Central memory CD8-positive, alpha-beta T cell (primary cell): ENCODE measurements around the gene DEFB108B.
"Not testable (repeated sequence)": the region's sequence is repeated elsewhere in the genome, so short reads cannot be mapped to it uniquely, and the experiment has no call there.

ENCODE experiments used
- ATAC-seq: fragments of 150-1000 bp; cut with Tn5 transposase; replicated peaks from 2 replicates; pipeline ENCODE4 v1.10.0; 2022; ENCODE audit warnings: mild to moderate bottlenecking, moderate FRiP score, moderate number of reproducible peaks; ENCODE audit not compliant: poor library complexity, severe bottlenecking; ENCODE audit errors: extremely low read depth
- DNase-seq, 2 donors: peaks; one replicate each; pipeline ENCODE4 v3.0.0; 2021; ENCODE audit warnings: low spot score in 2 of 2
- H3K27ac Mint-ChIP-seq: one replicate; pipeline ENCODE4 v1.8.0; 2022; ENCODE audit warnings: low read depth, mild to moderate bottlenecking, moderate library complexity, mixed read lengths
- H3K27me3 Mint-ChIP-seq: one replicate; pipeline ENCODE4 v1.8.0; 2022; ENCODE audit warnings: mixed read lengths
- H3K36me3 Mint-ChIP-seq: one replicate; pipeline ENCODE4 v1.8.0; 2022; ENCODE audit warnings: mild to moderate bottlenecking, moderate library complexity, mixed read lengths; ENCODE audit not compliant: insufficient read depth
- H3K4me1 Mint-ChIP-seq: one replicate; pipeline ENCODE4 v1.8.0; 2022; ENCODE audit warnings: mixed read lengths
- H3K4me3 Mint-ChIP-seq: one replicate; pipeline ENCODE4 v1.8.0; 2022; ENCODE audit warnings: mild to moderate bottlenecking, moderate library complexity, mixed read lengths
- H3K9me3 Mint-ChIP-seq: one replicate; pipeline ENCODE4 v1.8.0; 2022; ENCODE audit warnings: mixed read lengths

The DEFB108B gene

DNA sequence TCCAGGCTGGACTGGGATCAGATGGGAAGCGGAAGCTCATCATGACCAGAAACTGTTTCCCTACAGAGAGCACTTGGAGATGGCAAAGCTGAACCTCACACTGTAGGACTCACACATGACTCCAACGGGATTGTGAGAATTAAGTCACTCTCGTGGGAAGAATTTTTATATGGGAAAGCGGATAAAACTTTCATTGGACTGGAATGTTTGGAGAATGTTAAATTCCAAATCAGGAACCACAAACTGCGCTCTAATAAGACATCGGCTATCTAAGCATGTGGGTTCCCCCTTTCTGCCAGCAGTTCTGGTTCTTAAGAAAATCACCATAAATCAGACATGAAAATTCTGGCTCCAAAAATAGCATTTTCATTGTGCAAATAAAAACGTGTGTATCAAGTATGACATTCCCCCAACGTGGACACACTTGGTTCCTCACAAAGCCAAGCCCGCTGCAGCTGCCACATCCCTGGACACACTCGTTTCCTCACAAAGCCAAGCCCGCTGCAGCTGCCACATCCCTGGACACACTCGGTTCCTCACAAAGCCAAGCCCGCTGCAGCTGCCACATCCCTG, 33.4 kb upstream of the DEFB108B start:
- not testable (repeated sequence) for ATAC-seq, DNase-seq, H3K27me3 Mint-ChIP-seq, H3K9me3 Mint-ChIP-seq, H3K27ac Mint-ChIP-seq, H3K4me3 Mint-ChIP-seq, H3K36me3 Mint-ChIP-seq, H3K4me1 Mint-ChIP-seq

DNA sequence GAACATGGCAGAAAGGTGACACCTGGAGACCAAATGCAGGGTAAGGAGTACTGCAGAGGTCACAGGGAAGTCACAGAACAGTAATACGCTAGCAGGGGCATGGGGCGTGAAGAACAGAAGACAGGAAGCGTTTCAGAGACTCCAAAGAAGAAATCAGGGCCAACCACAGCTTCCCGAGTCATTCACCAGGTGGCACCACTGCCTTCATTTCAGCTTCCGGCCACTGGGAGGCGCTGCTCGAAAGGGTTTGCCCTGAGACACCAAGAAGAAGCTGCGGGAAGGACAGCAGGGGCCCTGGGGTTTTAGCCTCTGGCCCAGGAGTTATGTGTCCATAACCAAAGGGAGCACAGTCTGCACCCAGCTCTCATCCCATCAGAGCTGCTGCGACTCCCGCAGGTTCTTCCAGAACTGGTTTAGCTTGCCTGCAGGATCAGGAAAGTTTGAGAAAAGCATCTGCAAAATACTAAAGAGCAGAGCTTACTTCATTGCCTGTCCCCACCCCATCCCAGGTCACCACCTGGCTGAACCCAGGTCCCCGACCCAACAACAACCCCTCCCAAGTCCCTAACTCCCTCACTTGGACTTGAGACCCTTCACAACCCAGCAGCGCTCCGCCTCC, 32.6 kb upstream of the DEFB108B start:
- DNase-seq, result peak; percentile 81 to 83
- H3K4me3 Mint-ChIP-seq, H3K27me3 Mint-ChIP-seq, H3K4me1 Mint-ChIP-seq, H3K9me3 Mint-ChIP-seq, H3K36me3 Mint-ChIP-seq: not testable (repeated sequence)
- peak; percentile 32 for ATAC-seq
- H3K27ac Mint-ChIP-seq, result peak overlapping the region; percentile 73

DNA sequence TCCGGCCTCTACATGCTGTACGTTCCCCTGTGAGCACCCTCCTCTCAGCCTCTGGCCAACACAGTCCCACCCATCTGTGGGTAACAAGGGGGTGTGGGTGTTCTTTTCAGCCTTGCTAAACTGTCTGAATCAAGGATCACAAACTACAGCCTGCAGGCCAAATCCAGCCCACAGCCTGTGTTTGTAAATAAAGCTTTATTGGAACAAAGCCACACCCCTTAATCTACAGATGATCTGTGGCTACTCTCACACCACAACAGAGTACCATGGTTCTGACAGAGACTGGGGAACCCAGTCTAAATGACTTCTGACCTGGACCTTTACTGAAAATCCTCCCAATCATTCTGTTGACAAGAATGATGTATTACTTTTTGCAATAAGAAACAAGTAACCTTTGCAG, 32.0 kb upstream of the DEFB108B start:
- H3K4me1 Mint-ChIP-seq, DNase-seq, H3K4me3 Mint-ChIP-seq, H3K27me3 Mint-ChIP-seq, H3K36me3 Mint-ChIP-seq, H3K9me3 Mint-ChIP-seq, ATAC-seq: not testable (repeated sequence)
- H3K27ac Mint-ChIP-seq, result peak overlapping the region; percentile 73

DNA sequence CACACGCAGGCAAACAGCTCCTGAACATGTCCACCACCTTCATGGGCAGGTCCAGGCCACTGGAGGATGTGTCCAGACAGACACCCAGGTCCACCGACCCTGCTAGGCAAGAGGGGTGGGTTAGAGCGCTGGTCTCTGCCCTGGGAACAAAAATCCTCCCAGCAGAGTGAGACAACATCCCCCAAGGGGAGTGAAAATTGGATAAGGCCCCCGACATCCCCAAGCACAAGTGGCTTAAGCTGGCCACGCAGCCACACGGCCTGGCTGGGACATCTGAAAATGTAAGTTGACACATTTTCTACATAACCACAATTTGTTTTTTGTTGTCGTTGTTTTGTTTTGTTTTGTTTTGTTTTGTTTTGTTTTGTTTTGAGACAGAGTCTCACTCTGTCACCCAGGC, 30.1 kb upstream of the DEFB108B start:
- not testable (repeated sequence) for H3K4me1 Mint-ChIP-seq, H3K9me3 Mint-ChIP-seq

DNA sequence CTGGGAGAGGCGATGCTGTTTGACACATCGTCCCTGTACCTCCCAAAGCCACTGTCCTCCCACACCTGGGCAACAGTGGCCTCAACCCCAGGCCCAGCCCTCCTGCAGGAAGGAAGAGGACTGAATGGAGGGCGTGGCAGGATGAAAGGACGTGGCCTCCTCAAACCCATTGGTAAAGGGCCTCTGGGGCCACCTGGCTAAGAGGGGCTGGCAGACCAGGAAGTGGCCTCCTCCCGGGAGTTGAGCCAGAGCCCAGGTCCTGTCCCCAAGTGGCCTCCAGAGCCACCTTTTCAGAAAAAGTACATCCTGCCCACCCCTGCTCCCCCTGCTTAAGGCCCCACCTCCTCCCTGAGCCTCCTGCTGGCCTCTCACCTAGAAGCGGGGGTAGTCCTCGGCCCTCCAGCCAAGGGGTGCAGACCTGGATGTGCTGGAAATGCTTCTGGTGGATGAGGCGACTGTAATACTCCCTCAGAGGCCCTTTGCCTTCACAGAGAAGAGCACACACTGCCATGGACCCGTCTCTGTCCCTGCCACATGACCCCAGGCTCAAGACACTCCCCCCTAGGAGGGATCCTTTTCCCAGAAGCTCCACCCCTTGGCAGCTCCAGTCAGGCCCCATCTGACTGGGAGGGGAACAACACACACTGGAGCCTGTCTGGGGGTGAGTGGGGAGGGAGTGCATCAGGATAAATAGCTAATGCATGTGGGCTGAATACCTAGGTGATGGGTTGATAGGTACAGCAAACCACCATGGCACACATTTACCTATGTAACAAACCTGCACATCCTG, 28.6 kb upstream of the DEFB108B start:
- ATAC-seq, H3K27me3 Mint-ChIP-seq, H3K9me3 Mint-ChIP-seq, H3K4me3 Mint-ChIP-seq, H3K4me1 Mint-ChIP-seq, H3K27ac Mint-ChIP-seq, DNase-seq, H3K36me3 Mint-ChIP-seq: not testable (repeated sequence)

More for the DNA sequence above, 30.1 kb upstream of the DEFB108B start:
- ATAC-seq, H3K27me3 Mint-ChIP-seq, H3K27ac Mint-ChIP-seq, H3K36me3 Mint-ChIP-seq, DNase-seq, H3K4me3 Mint-ChIP-seq: not testable (repeated sequence)

DNA sequence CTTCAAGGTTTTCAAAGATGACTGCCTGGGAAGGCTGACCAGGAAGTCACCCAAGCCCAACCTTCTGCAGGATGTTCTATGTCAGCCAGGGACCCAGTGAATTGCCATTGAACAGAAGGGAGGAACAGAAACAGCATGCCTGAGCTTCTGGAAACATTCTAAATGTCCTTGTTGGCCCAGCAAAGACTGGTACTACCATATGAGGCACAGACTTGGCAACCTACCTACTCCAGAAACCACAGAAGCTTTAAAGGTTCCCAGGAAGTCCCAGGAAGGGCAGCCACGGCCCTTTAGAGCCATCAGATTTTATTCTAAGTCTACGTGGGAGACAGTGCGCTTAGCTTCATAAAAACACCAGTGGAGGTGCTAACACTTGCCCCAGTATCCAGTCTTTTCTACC, 20.5 kb upstream of the DEFB108B start:
- H3K36me3 Mint-ChIP-seq, DNase-seq, H3K4me1 Mint-ChIP-seq, ATAC-seq, H3K27me3 Mint-ChIP-seq, H3K9me3 Mint-ChIP-seq: not testable (repeated sequence)
- peak overlapping the region; percentile 83 for H3K27ac Mint-ChIP-seq
- peak overlapping the region; percentile 80 for H3K4me3 Mint-ChIP-seq

DNA sequence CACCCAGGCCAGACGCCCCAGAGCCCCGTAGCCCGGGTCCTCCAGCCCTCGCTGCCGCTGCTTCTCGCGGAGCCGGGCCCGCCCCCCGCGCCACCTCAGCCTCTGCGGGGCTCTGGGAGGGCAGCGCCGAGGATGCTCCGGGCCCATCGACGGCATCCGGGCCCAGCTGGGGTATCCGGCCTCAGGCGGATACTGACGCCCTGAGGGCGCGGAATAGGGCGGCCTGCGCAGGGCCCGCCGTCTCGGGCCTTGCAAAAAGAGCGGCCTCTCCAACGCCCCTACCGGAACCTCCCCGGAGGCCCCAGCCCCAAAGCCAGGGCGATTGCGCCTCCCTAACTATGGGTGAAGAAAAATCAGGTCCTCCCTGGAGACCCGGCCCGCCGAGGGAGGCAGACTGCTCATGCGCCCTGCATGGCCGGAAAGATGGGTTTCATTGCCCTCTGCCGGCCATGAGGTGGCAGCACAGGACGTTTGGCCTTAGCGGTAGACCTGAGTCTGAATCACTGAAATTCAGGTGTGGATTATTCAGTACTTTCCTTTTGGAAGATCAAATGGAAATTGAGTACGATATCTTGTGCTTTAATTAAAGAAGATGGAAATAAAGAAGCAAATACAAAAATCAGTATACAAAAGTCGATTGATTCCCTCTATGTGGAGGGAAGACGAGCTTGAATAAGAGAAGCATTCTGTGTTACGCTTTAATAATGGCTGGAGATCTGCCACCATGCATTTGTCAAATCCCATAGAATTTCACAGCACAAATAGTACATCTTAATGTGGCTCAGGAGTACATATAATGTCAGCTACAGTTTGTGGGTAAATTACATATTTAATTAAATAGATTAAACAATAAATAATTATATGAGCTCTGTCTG, 19.3 kb upstream of the DEFB108B start:
- DNase-seq, result peak; percentile 66 to 76
- not testable (repeated sequence) for H3K4me1 Mint-ChIP-seq, H3K9me3 Mint-ChIP-seq, H3K27me3 Mint-ChIP-seq, H3K36me3 Mint-ChIP-seq
- Mint-ChIP-seq H3K27ac (peak overlapping the region; percentile 79), H3K4me3 (peak overlapping the region; percentile 80)
- peak; percentile 92 for ATAC-seq

DNA sequence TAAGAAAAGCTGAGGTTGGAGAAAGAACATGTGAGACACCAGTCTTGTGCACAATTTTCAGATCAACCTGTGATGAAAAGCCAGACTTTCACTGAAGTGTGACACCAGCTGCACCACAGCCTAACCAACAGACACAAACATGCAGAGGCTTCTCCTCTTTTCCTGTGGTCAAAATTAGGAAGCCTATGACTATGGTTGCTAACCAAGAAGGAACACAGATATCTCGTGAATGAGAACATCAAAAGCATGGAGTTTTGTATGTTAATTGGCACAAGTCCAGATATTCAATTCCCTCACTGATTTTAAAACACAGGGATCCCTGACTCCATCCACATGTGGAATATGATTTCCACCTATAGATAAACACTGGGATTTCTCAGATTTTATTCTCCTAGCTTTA, 11.5 kb upstream of the DEFB108B start:
- not testable (repeated sequence) for H3K36me3 Mint-ChIP-seq

DNA sequence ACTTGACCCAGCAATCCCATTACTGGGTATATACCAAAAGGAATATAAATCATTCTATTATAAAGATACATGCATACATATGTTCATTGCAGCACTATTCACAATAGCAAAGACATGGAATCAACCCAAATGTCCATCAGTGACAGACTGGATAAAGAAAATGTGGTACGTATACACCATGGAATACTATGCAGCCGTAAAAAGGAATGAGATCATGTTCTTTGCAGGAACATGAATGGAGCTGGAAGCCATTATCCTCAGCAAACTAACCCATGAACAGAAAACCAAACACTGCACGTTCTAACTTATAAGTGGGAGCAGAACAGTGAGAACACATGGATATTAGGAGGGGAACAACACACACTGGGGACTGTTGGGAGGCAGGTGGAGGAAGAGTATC, 3.8 kb upstream of the DEFB108B start:
- H3K27me3 Mint-ChIP-seq, DNase-seq, ATAC-seq, H3K27ac Mint-ChIP-seq, H3K36me3 Mint-ChIP-seq, H3K9me3 Mint-ChIP-seq, H3K4me1 Mint-ChIP-seq, H3K4me3 Mint-ChIP-seq: not testable (repeated sequence)

More for the DNA sequence above, 11.5 kb upstream of the DEFB108B start:
- DNase-seq, H3K4me3 Mint-ChIP-seq, H3K9me3 Mint-ChIP-seq, H3K4me1 Mint-ChIP-seq, ATAC-seq, H3K27me3 Mint-ChIP-seq, H3K27ac Mint-ChIP-seq: not testable (repeated sequence)

DNA sequence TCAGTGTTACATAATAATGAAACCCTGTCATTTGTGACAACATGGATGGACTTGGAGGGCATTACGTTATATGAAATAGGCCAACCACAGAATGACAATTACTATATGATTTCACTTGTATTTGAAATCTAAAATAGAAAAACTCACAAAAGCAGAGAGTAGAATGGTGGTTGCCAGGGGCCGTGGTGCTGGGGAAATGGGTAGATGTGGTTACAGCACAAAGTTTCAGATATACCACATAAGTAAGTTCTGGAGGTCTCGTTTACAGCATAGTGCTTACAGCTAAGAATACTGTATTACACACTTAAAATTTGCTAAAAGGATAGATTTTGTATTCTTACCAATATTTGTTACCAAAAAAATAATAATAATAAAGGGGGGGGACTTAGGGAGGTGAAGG, 3.3 kb upstream of the DEFB108B start:
- not testable (repeated sequence) for H3K4me1 Mint-ChIP-seq, H3K9me3 Mint-ChIP-seq, H3K36me3 Mint-ChIP-seq, H3K27ac Mint-ChIP-seq, H3K4me3 Mint-ChIP-seq, ATAC-seq, DNase-seq, H3K27me3 Mint-ChIP-seq

DNA sequence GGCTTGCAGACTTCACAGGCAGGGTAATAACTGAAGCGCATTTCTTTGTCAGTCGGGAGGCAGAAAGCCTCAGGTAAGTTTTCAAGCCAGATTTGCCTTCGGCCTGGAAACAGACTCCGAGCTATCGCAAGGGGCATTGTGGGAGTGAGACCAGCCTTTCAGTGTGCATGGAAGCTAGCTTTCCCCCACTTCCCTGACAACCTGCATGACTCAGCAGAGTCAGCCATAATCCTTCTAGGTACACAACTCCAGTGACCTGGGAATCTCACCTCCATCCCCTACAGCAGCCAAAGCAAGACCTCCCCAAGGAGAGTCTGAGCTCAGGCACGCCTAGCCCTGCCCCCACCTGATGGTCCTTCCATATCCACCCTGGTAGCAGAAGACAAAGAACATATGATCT, 9.7 kb downstream of the DEFB108B start:
- not testable (repeated sequence) for H3K36me3 Mint-ChIP-seq, DNase-seq, H3K4me1 Mint-ChIP-seq, H3K27me3 Mint-ChIP-seq, ATAC-seq, H3K27ac Mint-ChIP-seq, H3K9me3 Mint-ChIP-seq, H3K4me3 Mint-ChIP-seq

DNA sequence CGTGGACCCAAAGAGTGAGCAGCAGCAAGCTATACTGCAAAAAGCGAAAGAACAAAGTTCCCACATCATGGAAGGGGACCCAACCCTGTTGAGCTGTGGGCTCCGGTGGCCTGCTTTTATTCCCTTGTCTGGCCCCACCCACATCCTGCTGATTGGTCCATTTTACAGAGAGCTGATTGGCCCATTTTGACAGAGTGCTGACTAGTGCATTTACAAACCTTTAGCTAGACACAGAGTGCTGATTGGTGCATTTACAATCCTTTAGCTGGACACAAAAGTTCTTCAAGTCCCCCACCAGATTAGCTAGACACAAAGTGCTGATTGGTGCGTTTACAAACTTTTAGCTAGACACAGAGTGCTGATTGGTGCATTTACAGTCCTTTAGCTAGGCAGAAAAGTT, 10.4 kb downstream of the DEFB108B start:
- not testable (repeated sequence) for H3K4me3 Mint-ChIP-seq, DNase-seq, H3K4me1 Mint-ChIP-seq, H3K27ac Mint-ChIP-seq, H3K36me3 Mint-ChIP-seq, ATAC-seq, H3K9me3 Mint-ChIP-seq
- peaks cover 14% of the 10 kb centered on the region for H3K27me3 Mint-ChIP-seq
